GM18507 (cell line): ENCODE measurements around the gene ST7.
"Not testable (repeated sequence)": the region's sequence is repeated elsewhere in the genome, so short reads cannot be mapped to it uniquely, and the experiment has no call there.

Experiments used
- DNase-seq: peaks from one replicate; pipeline ENCODE4 v3.0.0; 2011; ENCODE audit warnings: low read depth; ENCODE audit not compliant: insufficient read length; ENCODE audit errors: extremely low spot score
- FAIRE-seq: peaks from 2 replicates; lab custom pipeline; 2011; peaks lifted over from hg19 to GRCh38; lab: Jason Lieb, UNC

Gene ST7

DNA sequence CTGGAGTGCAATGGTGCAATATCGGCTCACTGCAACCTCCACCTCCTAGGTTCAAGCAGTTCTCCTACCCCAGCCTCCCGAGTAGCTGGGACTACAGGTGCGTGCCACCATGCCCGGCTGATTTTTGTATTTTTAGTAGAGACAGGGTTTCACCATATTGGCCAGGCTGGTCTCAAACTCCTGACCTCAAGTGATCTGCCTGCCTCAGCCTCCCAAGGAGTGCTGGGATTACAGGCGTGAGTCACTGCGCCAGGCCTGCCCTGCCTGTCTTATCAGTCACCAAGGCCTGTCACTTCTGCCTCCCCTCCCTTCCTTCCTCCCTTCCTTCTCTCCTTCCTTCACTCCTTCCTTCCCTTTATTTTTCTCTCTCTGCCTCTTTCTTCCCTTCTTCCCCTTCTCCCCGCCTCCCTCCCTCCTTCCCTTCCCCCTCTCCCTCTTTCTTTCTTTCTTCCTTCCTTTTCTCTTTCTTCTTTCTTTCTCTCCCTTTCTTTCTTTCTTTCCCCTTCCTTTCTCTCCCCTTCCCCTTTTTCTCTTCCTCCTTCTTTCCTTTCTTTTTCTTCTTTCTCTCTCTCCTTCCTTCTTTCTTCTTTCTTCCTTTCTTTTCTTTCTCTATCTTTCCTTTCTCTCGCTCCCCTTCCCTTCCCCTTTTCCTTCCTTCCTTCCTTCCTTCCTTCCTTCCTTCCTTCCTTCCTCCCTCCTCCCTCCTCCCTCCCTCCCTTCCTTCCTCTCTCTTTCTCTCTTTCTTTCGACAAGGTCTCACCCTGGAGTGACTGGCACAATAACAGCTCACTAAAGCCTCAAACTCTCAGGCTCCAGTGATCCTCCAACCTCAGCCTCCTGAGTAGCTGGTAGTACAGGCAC, 3.1 kb upstream of the ST7 start:
- no peak for DNase-seq
- no peak for FAIRE-seq

GRCh38 chr7:116950889-116951351, 2.4 kb upstream of the ST7 start:
- DNase-seq (no peak), FAIRE-seq (no peak)

DNA sequence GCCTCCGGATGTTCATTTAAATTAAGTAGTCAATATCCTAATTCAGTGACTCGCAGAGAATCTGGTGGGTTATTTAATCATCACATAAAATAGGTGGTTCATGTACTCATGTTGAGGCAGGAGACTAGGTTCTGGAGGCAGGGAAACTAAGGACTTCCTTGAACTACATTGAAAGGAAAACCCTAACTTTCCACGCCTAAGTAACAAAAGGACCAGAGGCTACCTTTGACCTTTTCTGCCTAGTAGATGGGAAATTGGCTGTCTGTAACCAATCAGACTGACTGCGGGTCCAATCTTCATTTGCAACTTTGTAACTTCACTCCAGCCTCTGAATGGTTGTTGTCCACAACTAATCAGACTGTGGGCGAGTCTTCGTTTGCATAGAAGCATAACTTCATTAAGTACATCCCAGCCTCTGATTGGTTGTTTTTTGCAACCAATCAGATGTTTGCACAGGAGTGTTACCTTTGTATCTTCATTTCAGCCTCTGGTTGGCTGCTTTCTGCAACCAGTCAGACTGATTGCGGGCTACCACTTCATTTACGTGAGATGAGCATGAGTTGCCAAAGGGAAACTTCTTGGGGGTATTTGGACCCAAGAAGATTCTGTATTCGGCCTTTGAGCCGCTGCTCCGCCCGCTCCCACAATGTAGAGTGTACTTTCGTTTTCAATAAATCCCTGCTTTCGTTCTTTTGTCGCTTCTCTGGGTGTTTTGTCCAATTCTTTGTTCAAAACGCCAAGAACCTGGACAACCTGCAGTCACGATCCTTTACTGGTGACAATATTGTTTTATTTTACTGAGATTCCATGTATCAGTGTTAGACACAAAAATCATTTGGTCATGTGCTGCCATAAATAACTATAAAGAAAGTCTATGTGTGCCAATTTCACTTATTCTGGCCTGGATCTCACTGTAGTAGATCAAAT, 1.7 kb upstream of the ST7 start:
- FAIRE-seq = no peak
- no peak for DNase-seq

DNA sequence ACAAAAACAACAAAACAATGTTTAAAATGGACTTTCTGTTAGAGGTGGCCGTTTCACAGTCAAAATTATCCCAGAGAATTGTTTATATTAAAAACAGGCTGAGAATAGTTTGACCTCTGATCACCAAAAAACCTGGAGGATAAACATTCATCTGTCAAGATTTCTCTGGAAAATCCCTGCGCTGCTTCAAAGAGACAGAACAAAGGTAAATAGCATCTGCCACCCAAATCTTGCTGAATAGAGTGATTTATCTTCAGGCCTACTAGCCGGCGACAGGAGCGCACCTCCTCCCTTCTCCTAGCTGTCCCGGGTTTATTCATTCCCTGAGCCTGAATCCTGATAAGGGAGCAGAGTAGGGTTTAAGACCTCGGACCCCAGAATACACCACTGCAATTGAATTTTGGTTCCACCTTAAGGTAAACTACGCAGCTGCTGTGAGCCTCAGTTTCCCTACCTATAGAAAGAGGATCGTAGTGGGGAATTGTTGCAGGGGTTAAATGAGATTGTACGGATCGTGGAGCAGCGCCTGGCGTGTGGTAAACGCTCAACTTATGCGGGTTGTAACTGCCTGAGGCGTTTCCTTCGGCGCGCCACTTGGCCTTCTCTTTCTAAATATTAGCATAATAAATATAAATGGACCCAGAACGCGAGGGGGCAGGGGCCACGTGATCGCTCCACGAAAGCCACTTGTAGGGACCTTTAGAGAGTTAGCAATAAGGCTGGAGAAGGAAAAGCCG, 498 bp upstream of the ST7 start:
- DNase-seq (peak; percentile 17), FAIRE-seq (peak; percentile 46)

DNA sequence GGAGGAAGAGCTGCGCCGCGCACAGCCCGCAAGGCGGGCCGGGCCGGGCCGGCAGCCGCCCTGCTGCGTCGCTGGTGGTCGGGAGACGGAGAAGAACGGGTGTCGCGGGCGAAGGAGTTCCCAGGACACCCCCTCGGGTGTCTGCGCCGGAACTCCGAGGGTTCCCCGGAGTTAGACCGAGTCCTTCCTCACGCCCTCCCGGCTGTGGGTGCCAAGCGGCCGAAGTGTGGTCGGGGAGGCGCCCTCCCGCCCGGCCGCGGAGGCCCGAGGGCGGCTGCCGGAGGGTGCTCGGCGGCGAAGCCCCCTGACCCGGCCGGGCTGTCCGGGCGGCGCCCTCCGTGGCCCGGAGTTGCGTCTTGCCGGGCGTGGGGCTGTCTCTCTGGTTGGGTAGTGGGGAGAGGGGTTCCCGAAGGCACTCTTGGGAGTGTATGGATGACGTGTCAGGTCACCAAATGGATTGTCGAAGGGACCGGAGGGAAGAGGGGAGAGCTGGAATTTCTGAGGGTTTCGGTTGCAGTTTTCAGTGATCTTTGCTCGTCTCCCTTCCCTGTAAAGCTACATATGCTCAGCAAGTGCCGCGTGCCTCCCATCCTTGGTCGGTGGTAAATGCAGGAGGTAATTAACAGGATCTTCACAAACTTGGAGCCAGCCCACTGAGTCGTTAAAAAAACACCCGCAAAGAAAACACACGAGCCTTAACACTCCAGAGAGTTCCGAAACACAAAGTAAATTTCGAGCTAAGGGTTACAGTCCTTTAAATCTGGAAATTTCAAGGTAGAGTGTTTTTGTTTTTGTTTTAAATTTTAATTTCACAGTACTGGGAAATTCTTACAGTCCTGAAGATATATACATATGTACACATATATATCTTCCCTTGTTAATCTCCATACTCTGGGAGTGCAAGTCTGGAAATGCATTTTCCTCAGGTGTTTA, 871 bp downstream of the ST7 start:
- no peak for FAIRE-seq

GRCh38 chr7:116955340-116955739, 2.0 kb downstream of the ST7 start:
- FAIRE-seq (no peak), DNase-seq (no peak)

More for the DNA sequence above, 871 bp downstream of the ST7 start:
- DNase-seq = no peak

DNA sequence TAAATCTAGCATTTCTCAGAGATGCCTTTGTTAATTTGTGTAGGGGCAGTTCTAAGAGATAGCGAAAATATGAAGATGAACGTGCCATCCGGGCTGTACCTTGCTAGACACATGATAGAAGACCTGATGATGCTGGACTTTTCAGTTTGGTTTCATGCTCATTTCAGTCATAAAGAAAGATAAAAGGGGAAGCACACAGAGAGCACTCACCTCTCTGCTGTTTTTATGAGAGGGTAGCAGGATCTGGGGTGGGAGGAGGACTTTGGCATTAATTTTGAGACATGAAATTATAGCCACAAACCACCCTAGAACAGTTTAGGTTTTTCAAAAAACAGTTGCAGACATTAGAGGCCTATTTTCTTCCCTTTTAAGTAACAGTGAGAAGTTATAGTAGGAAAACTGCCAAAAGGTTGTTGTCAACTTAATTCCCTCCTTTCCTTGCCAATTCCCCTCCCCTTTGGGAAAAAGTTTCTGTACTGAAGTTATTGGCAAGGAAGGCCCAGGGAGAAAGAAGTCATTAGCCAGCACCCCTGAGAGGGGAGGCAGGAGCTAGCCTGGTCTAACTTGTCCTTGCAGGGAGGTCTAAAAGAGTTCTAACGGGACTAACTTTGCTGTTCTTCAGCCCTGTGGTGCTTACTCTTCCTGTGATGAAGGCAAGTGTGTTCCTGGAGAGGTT, 2.6 kb downstream of the ST7 start:
- peak; percentile 20 for DNase-seq
- FAIRE-seq = peak; percentile 97

GRCh38 chr7:116956477-116956804, 3.1 kb downstream of the ST7 start:
- FAIRE-seq (no peak), DNase-seq (no peak)

- DNase-seq = no peak
- peak; percentile 84 for FAIRE-seq
Observed at GRCh38 chr7:116957874-116958273, 4.6 kb downstream of the ST7 start.

DNA sequence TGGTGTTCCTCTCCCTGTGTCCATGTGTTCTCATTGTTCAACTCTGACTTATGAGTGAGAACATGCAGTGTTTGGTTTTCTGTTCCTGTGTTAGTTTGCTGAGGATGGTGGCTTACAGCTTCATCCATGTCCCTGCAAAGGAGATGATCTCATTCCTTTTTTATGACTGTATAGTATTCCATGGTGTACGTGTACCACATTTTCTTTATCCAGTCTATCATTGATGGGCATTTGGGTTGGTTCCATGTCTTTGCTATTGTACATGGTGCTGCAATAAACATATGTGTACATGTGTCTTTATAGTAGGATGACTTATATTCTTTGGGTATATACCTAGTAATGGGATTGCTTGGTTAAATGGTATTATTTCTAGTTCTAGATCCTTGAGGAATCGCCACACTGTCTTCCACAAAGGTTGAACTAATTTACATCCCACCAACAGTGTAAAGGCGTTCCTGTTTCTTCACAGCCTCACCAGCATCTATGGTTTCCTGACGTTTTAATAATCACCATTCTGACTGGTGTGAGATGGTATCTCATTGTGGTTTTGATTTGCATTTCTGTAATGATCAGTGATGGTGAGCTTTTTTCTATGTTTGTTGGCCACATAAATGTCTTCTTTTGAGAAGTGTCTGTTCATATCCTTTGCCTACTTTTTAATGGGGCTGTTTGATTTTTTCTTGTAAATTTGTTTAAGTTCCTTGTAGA, 8.8 kb downstream of the ST7 start:
- DNase-seq, FAIRE-seq: not testable (repeated sequence)

- FAIRE-seq (no peak), DNase-seq (no peak)
Observed at GRCh38 chr7:116963234-116963633, 9.9 kb downstream of the ST7 start.

- FAIRE-seq = no peak
- DNase-seq = no peak
Observed at GRCh38 chr7:116966601-116967000, 13.3 kb downstream of the ST7 start.

GRCh38 chr7:116967254-116967922, 14.1 kb downstream of the ST7 start:
- DNase-seq = no peak
- no peak for FAIRE-seq

DNA sequence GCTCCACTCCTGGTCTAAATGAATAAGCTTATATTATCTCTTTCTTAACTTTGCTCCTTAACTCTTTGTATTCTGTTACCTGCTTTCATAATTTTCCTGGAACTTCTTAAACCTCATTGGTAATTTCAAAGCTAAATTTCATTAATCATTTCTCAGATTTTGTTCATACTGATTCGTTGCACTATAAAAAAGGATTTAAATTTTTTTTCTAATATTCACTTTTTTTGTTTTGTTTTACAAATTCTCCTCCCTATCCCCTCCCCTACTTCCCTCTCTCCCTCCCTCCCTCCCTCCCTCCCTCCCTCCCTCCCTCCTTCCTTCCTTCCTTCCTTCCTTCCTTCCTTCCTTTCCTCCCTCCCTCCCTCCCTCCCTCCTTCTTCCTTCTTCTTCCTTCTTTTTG, 14.7 kb downstream of the ST7 start:
- FAIRE-seq = no peak

GRCh38 chr7:116968631-116969030, 15.3 kb downstream of the ST7 start:
- FAIRE-seq (no peak), DNase-seq (no peak)

More for the DNA sequence above, 14.7 kb downstream of the ST7 start:
- no peak for DNase-seq

DNA sequence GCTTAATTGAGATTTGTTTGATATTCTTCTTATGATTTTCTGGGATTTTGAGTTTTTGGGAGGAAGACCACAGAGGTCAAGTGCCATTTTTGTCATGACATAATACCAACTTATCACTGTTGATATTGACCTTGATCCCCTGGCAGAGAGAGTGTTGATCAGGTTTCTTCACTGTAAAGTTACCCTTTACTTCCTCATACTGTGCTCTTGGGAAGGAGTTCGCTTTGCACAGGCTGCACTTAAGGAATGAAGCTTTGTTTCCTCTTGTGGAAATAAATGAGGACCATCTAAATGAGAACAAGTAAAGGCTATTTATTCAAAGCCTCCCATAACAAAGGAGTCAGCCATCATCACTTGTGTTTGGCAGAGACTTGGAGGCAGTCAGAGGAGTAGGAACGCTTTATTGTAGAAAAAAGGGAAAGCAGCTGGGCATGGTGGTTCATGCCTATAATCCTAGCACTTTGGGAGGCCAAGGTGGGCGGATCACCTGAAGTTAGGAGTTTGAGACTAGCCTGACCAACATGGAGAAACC, 16.1 kb downstream of the ST7 start:
- DNase-seq (no peak), FAIRE-seq (no peak)
